Fibroblast of the aortic adventitia (primary cell): ENCODE results near the gene RIMBP2. TPM values are rescaled to one million over a fixed set of nuclear protein-coding genes. Genes with fewer than 3 reads are reported as not detected.

Experiments
- DNase-seq: peaks from one replicate; pipeline ENCODE4 v3.0.0-alpha.2; 2010; ENCODE audit warnings: low read depth
- H3K4me3 ChIP-seq: 2 replicates; pipeline ENCODE4 v1.5.1; 2011; ENCODE audit warnings: low read depth, mild to moderate bottlenecking, control low read depth, low read length, moderate library complexity
- CTCF ChIP-seq: IDR thresholded peaks from 2 replicates; pipeline ENCODE4 v1.5.1; 2011; ENCODE audit warnings: mild to moderate bottlenecking, low read length, control low read depth, inconsistent platforms; ENCODE audit not compliant: insufficient read depth
- total RNA-seq: library from RNA; depleted of rRNA; stranded (reverse); fragments of >200 nt; gene quantifications from 2 replicates; pipeline ENCODE4 v1.2.3, GENCODE V29; 2012; ENCODE audit warnings: low replicate concordance

Gene RIMBP2
- total RNA-seq, 1 donor = not detected

- no peak overlapping the region for H3K4me3 ChIP-seq
- TF ChIP-seq CTCF = no peak
- DNase-seq = no peak
These were observed 192.9 kb downstream of the RIMBP2 start for GRCh38 chr12:130523208-130523607.

GRCh38 chr12:130522244-130522834 lies 193.8 kb downstream of the RIMBP2 start:
- DNase-seq = no peak
- no peak overlapping the region for H3K4me3 ChIP-seq
- TF ChIP-seq CTCF = no peak

GRCh38 chr12:130521375-130522124 lies 194.5 kb downstream of the RIMBP2 start:
- no peak for TF ChIP-seq CTCF
- DNase-seq = no peak
- no peak overlapping the region for H3K4me3 ChIP-seq

- TF ChIP-seq CTCF = no peak
- DNase-seq = no peak
- H3K4me3 ChIP-seq = no peak overlapping the region
These were observed 195.3 kb downstream of the RIMBP2 start for GRCh38 chr12:130520784-130521183.

GRCh38 chr12:130517588-130517987 lies 198.5 kb downstream of the RIMBP2 start:
- TF ChIP-seq CTCF = no peak
- no peak overlapping the region for H3K4me3 ChIP-seq
- DNase-seq = no peak

- DNase-seq = no peak
- no peak for TF ChIP-seq CTCF
These were observed 201.9 kb downstream of the RIMBP2 start for GRCh38 chr12:130514149-130514551.

More at GRCh38 chr12:130514149-130514551, 201.9 kb downstream of the RIMBP2 start:
- no peak overlapping the region for H3K4me3 ChIP-seq
